ENCODE measurements around the gene ATF6. TPM values are rescaled to one million over a fixed set of nuclear protein-coding genes. Genes with fewer than 3 reads are reported as not detected.

Gene ATF6, protein sequence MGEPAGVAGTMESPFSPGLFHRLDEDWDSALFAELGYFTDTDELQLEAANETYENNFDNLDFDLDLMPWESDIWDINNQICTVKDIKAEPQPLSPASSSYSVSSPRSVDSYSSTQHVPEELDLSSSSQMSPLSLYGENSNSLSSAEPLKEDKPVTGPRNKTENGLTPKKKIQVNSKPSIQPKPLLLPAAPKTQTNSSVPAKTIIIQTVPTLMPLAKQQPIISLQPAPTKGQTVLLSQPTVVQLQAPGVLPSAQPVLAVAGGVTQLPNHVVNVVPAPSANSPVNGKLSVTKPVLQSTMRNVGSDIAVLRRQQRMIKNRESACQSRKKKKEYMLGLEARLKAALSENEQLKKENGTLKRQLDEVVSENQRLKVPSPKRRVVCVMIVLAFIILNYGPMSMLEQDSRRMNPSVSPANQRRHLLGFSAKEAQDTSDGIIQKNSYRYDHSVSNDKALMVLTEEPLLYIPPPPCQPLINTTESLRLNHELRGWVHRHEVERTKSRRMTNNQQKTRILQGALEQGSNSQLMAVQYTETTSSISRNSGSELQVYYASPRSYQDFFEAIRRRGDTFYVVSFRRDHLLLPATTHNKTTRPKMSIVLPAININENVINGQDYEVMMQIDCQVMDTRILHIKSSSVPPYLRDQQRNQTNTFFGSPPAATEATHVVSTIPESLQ
- 10 to 100 TPM; 16.5 to 24.4 (median 20.4) TPM for total RNA-seq
- long read RNA-seq, full-length matches to known transcripts, result 2 of 8 reads
- long read RNA-seq, partial matches to known transcripts, result 4 of 8 reads
- long read RNA-seq, other reads (novel, unspliced or antisense), result 2 of 8 reads

DNA sequence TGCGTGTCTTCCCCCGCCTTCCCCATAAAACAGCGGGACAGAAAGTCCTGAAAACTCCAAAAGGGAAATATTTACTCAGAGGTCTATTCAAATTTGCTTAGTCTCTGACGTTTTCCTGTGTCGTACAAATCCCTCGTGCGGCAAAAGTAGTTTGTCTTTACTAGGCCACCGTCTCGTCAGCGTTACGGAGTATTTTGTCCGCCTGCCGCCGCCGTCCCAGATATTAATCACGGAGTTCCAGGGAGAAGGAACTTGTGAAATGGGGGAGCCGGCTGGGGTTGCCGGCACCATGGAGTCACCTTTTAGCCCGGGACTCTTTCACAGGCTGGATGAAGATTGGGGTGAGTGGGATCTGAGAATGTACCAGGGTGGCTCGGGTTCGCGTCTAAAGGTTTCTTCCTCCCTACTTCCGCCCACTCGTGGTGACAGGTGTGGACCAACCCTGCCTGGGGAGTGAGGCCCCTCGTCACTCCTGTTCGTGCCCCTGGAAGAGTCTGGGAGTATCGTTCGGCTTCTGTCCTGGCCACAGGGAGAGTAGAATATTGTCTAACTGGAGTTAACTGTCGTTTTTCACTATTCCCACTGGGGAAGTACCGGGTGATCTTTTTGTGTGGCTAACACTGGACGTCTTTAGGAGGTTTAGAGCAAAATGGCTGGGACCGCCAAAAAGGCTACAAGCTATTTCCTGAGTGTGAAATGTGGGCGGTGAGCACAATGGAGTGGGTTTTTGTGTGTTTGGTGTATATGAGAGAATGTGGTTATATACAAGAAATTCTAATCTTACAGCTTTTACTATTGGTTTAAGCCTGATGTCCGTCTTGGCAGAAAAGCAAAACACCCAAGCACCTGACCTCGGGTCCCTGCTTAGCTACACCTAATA lies at the start of gene ATF6:
ATF6 (plus strand) TSS at position 219 of the 880 bp plus-strand sequence; CDS start at position 260, 41 bp downstream.
- Histone ChIP-seq H3K27ac (peak within 1 kb of the TSS; percentile 89 to 95 (median 95)), H3K36me3 (no peaks in the 10 kb centered on the region), H3K9me3 (no peaks in the 10 kb centered on the region), H3K4me3 (peak within 1 kb of the TSS; percentile 70 to 81 (median 76)), H3K4me1 (peaks cover 0 to 30% (median 14%) of the 10 kb centered on the region in 4 donors), H3K27me3 (no peaks in the 10 kb centered on the region)
- ATAC-seq (peak; percentile 86 to 94 (median 88)), DNase-seq (peak; percentile 81 to 91 (median 88))
- TF ChIP-seq, protein P1, sequence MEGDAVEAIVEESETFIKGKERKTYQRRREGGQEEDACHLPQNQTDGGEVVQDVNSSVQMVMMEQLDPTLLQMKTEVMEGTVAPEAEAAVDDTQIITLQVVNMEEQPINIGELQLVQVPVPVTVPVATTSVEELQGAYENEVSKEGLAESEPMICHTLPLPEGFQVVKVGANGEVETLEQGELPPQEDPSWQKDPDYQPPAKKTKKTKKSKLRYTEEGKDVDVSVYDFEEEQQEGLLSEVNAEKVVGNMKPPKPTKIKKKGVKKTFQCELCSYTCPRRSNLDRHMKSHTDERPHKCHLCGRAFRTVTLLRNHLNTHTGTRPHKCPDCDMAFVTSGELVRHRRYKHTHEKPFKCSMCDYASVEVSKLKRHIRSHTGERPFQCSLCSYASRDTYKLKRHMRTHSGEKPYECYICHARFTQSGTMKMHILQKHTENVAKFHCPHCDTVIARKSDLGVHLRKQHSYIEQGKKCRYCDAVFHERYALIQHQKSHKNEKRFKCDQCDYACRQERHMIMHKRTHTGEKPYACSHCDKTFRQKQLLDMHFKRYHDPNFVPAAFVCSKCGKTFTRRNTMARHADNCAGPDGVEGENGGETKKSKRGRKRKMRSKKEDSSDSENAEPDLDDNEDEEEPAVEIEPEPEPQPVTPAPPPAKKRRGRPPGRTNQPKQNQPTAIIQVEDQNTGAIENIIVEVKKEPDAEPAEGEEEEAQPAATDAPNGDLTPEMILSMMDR (IDR thresholded peaks at IDR 0.05), result peak in 1 of 4 donors; percentile 26
- peak; percentile 91 for TF ChIP-seq POLR2A (IDR thresholded peaks at IDR 0.05)
- intact Hi-C loops (cut with DNase I), result no loop called here
- WGBS (ENCODE audit: insufficient coverage, low coverage, low lambda C conversion rate, missing lambda C conversion rate), result 0% methylated on average over 20 of the region's 35 CpGs

GRCh38 chr1:161718559-161719324 lies 47.4 kb upstream of the ATF6 start:
- H3K9me3 ChIP-seq, result no peaks in the 10 kb centered on the region
- intact Hi-C loops (cut with DNase I), result no loop called here
- no peak for TF ChIP-seq POLR2A (IDR thresholded peaks at IDR 0.05)
- TF ChIP-seq, protein P1 (IDR thresholded peaks at IDR 0.05), result no peak
- ATAC-seq (peak in 1 of 4 donors; percentile 35), DNase-seq (no peak)
- no peak overlapping the region for H3K27ac ChIP-seq
- 58% methylated on average over 8 of the region's 8 CpGs for WGBS (ENCODE audit: insufficient coverage, low coverage, low lambda C conversion rate, missing lambda C conversion rate)
- no peaks in the 10 kb centered on the region for H3K4me1 ChIP-seq
- no peak overlapping the region for H3K4me3 ChIP-seq
- H3K36me3 ChIP-seq, result no peaks in the 10 kb centered on the region
- H3K27me3 ChIP-seq, result no peaks in the 10 kb centered on the region

DNA sequence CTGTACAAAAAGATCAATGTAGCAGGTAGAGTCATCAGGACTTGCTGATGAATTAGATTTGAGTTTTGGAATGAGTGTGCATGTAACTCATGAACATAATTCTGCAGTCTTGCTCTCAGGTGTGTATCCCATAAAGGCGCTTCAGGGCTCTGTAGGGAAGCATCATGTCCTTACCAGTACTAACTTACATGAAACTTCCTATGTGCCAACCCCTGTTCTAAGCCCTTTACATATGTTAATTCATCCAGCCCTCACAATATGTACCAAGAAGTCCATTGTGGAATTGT lies 46.9 kb upstream of the ATF6 start:
- intact Hi-C loops (cut with DNase I), result no loop called here
- no peak overlapping the region for H3K27ac ChIP-seq
- DNase-seq (no peak), ATAC-seq (no peak)
- no peaks in the 10 kb centered on the region for H3K4me1 ChIP-seq
- no peaks in the 10 kb centered on the region for H3K9me3 ChIP-seq
- TF ChIP-seq, protein P1 (IDR thresholded peaks at IDR 0.05), result no peak
- TF ChIP-seq POLR2A (IDR thresholded peaks at IDR 0.05), result no peak
- H3K36me3 ChIP-seq, result no peaks in the 10 kb centered on the region
- 100% methylated on average over 1 of the region's 1 CpG for WGBS (ENCODE audit: insufficient coverage, low coverage, low lambda C conversion rate, missing lambda C conversion rate)
- no peak overlapping the region for H3K4me3 ChIP-seq
- H3K27me3 ChIP-seq, result no peaks in the 10 kb centered on the region

DNA sequence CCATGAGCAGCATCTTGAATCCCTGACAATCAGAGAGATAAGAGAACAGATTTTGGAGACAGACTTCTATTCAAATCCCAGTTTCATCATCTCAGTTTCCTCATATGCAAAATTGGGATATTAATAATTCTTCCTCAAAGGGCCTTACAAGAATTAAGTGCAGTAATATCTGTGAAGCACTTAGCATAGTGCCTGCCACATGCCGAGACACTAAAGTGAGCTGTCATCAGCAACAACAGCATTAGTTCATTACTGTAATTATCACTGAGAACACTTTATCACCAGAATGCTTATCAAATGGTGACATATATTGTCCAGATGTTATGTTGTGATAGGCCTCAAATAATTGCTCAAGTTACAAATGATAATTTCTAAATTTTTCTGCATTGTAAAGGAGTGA lies 45.7 kb upstream of the ATF6 start:
- 100% methylated on average over 1 of the region's 1 CpG for WGBS (ENCODE audit: insufficient coverage, low coverage, low lambda C conversion rate, missing lambda C conversion rate)
- H3K9me3 ChIP-seq, result no peaks in the 10 kb centered on the region

More for the DNA sequence above, 45.7 kb upstream of the ATF6 start:
- Histone ChIP-seq H3K36me3 (no peaks in the 10 kb centered on the region), H3K4me3 (no peak overlapping the region), H3K27me3 (no peaks in the 10 kb centered on the region), H3K27ac (no peak overlapping the region), H3K4me1 (peaks cover 0 to under 1% (median 0%) of the 10 kb centered on the region in 4 donors)
- no peak for TF ChIP-seq POLR2A (IDR thresholded peaks at IDR 0.05)
- TF ChIP-seq, protein P1 (IDR thresholded peaks at IDR 0.05), result no peak
- intact Hi-C loops (cut with DNase I), result no loop called here
- ATAC-seq (no peak), DNase-seq (no peak)
